ENCODE results near the gene CLIC4.

DNA sequence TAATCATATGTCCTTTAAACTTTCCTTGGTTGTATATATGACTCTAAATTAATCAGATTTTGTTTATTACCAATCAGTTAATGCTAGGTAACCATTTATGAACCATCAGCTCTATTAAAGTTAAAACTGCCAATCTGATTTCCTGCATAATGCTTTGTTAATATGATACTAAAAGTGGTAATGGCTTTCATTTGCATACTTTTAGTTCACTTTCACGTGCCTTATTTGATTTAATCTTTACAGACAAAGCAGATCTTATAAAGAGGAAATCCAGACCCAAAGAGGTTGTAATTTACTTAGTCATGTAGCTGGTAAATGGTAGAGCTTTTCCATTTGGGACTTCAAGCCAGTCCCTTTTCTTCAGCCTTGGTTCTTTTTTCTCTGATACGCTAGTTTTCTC is 61.3 kb downstream of the CLIC4 start:
- TF ChIP-seq POLR2A (IDR thresholded peaks at IDR 0.05), result no peak
- TF ChIP-seq, protein P1, sequence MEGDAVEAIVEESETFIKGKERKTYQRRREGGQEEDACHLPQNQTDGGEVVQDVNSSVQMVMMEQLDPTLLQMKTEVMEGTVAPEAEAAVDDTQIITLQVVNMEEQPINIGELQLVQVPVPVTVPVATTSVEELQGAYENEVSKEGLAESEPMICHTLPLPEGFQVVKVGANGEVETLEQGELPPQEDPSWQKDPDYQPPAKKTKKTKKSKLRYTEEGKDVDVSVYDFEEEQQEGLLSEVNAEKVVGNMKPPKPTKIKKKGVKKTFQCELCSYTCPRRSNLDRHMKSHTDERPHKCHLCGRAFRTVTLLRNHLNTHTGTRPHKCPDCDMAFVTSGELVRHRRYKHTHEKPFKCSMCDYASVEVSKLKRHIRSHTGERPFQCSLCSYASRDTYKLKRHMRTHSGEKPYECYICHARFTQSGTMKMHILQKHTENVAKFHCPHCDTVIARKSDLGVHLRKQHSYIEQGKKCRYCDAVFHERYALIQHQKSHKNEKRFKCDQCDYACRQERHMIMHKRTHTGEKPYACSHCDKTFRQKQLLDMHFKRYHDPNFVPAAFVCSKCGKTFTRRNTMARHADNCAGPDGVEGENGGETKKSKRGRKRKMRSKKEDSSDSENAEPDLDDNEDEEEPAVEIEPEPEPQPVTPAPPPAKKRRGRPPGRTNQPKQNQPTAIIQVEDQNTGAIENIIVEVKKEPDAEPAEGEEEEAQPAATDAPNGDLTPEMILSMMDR (IDR thresholded peaks at IDR 0.05 in 8 of 11, conservative IDR thresholded peaks at IDR 0.05 in 3 of 11), result no peak

Measured in spleen (tissue), 7 donors.